DOHH2 (cell line): ENCODE data around the gene SLCO3A1.

ENCODE experiments used
- H3F3A ChIP-seq: fragments of 200-600 bp; sonication (generic), shearing (Covaris generic); 2 replicates; pipeline ENCODE4 v1.6.0; 2016; ENCODE audit warnings: antibody characterized with exemption, mild to moderate bottlenecking; ENCODE audit not compliant: control insufficient read depth, insufficient read depth
- H3K27ac ChIP-seq: fragments of 200-600 bp; sonication (generic); 2 replicates; pipeline ENCODE4 v1.5.1; 2014; ENCODE audit warnings: low read depth, mild to moderate bottlenecking, low read length, moderate library complexity
- H3K27me3 ChIP-seq: fragments of 200-600 bp; sonication (generic); 2 replicates; pipeline ENCODE4 v1.6.1; 2014; ENCODE audit warnings: mild to moderate bottlenecking, low read length, mixed read lengths; ENCODE audit not compliant: control insufficient read depth
- H3K36me3 ChIP-seq: fragments of 200-600 bp; sonication (generic); 2 replicates; pipeline ENCODE4 v1.6.1; 2014; ENCODE audit warnings: mild to moderate bottlenecking, low read length, moderate library complexity, mixed read lengths; ENCODE audit not compliant: control insufficient read depth
- H3K4me1 ChIP-seq: fragments of 200-600 bp; sonication (generic); 2 replicates; pipeline ENCODE4 v1.6.1; 2014; ENCODE audit warnings: mild to moderate bottlenecking, low read length, mixed read lengths; ENCODE audit not compliant: control insufficient read depth
- H3K4me2 ChIP-seq: fragments of 200-600 bp; sonication (generic); 2 replicates; pipeline ENCODE4 v1.6.0; 2014; ENCODE audit warnings: mild to moderate bottlenecking, low read length, moderate library complexity
- H3K4me3 ChIP-seq: fragments of 200-600 bp; sonication (generic); 2 replicates; pipeline ENCODE4 v1.5.1; 2014; ENCODE audit warnings: mild to moderate bottlenecking, low read length, mixed read lengths
- H3K79me2 ChIP-seq: fragments of 200-600 bp; sonication (generic); 2 replicates; pipeline ENCODE4 v1.6.1; 2014; ENCODE audit warnings: mild to moderate bottlenecking, low read length, mixed read lengths; ENCODE audit not compliant: control insufficient read depth
- H3K9me2 ChIP-seq: fragments of 200-600 bp; sonication (generic); replicated peaks from 2 replicates; pipeline ENCODE4 v1.6.1; 2014; ENCODE audit warnings: mild to moderate bottlenecking, low read length, mixed read lengths; ENCODE audit not compliant: control insufficient read depth
- H3K9me3 ChIP-seq: fragments of 200-600 bp; sonication (generic); 2 replicates; pipeline ENCODE4 v1.6.1; 2014; ENCODE audit warnings: antibody characterized with exemption, low read length, mixed read lengths; ENCODE audit not compliant: control insufficient read depth, insufficient read depth
- H4K20me1 ChIP-seq: fragments of 200-600 bp; sonication (generic); 2 replicates; pipeline ENCODE4 v1.6.0; 2014; ENCODE audit warnings: low read depth, mild to moderate bottlenecking, antibody characterized with exemption, low read length, moderate library complexity; ENCODE audit not compliant: control insufficient read depth, insufficient read depth
- EZH2phosphoT487 ChIP-seq: fragments of 200-600 bp; sonication (generic); IDR thresholded peaks from 2 replicates; pipeline ENCODE4 v1.6.1; 2017; ENCODE audit warnings: borderline replicate concordance, mild to moderate bottlenecking, antibody characterized with exemption, low read length, moderate library complexity, mixed read lengths
- TF ChIP-seq, protein P1 (sequence below): fragments of 200-600 bp; sonication (generic); IDR thresholded peaks from one replicate; pipeline ENCODE4 v1.5.1; 2014; ENCODE audit warnings: antibody characterized with exemption, mild to moderate bottlenecking, low read depth, low read length; ENCODE audit not compliant: poor library complexity, severe bottlenecking

SLCO3A1 gene

GRCh38 chr15:91861223-91861622 lies 7.7 kb downstream of the SLCO3A1 start:
- no peaks in the 10 kb centered on the region for H3K9me2 ChIP-seq
- peaks cover 92% of the 10 kb centered on the region for H3K4me1 ChIP-seq
- H3F3A ChIP-seq, result peaks cover 23% of the 10 kb centered on the region
- peaks cover 5% of the 10 kb centered on the region for H3K36me3 ChIP-seq
- H3K4me2 ChIP-seq, result peak overlapping the region; percentile 37
- TF ChIP-seq, protein P1, sequence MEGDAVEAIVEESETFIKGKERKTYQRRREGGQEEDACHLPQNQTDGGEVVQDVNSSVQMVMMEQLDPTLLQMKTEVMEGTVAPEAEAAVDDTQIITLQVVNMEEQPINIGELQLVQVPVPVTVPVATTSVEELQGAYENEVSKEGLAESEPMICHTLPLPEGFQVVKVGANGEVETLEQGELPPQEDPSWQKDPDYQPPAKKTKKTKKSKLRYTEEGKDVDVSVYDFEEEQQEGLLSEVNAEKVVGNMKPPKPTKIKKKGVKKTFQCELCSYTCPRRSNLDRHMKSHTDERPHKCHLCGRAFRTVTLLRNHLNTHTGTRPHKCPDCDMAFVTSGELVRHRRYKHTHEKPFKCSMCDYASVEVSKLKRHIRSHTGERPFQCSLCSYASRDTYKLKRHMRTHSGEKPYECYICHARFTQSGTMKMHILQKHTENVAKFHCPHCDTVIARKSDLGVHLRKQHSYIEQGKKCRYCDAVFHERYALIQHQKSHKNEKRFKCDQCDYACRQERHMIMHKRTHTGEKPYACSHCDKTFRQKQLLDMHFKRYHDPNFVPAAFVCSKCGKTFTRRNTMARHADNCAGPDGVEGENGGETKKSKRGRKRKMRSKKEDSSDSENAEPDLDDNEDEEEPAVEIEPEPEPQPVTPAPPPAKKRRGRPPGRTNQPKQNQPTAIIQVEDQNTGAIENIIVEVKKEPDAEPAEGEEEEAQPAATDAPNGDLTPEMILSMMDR, result no peak
- TF ChIP-seq EZH2phosphoT487, result no peak
- peak overlapping the region; percentile 8 for H3K4me3 ChIP-seq
- no peaks in the 10 kb centered on the region for H3K27me3 ChIP-seq
- H3K27ac ChIP-seq, result no peak overlapping the region
- peaks cover 79% of the 10 kb centered on the region for H3K79me2 ChIP-seq
- H4K20me1 ChIP-seq, result peaks cover 55% of the 10 kb centered on the region
- H3K9me3 ChIP-seq, result no peaks in the 10 kb centered on the region

GRCh38 chr15:91862891-91863504 lies 9.5 kb downstream of the SLCO3A1 start:
- Histone ChIP-seq H3K79me2 (peaks cover 83% of the 10 kb centered on the region), H3K4me3 (no peak overlapping the region; the same call in 1 of the 2 replicates), H3K27ac (no peak overlapping the region), H3K9me2 (no peaks in the 10 kb centered on the region), H3K4me1 (peaks cover 80% of the 10 kb centered on the region), H3F3A (peaks cover 5% of the 10 kb centered on the region), H4K20me1 (peaks cover 49% of the 10 kb centered on the region), H3K36me3 (peaks cover 5% of the 10 kb centered on the region), H3K4me2 (peak overlapping the region; percentile 54), H3K27me3 (no peaks in the 10 kb centered on the region), H3K9me3 (no peaks in the 10 kb centered on the region)
- TF ChIP-seq EZH2phosphoT487, result no peak
- TF ChIP-seq, protein P1, result no peak

GRCh38 chr15:91863621-91864255 lies 10.2 kb downstream of the SLCO3A1 start:
- Histone ChIP-seq H3K4me1 (peaks cover 73% of the 10 kb centered on the region), H3F3A (no peaks in the 10 kb centered on the region), H3K4me3 (peak overlapping the region; percentile 20; the same call in 1 of the 2 replicates), H3K27ac (no peak overlapping the region), H3K36me3 (peaks cover 5% of the 10 kb centered on the region), H3K79me2 (peaks cover 82% of the 10 kb centered on the region), H3K4me2 (peak overlapping the region; percentile 54), H3K9me3 (no peaks in the 10 kb centered on the region), H4K20me1 (peaks cover 46% of the 10 kb centered on the region), H3K9me2 (no peaks in the 10 kb centered on the region), H3K27me3 (no peaks in the 10 kb centered on the region)
- no peak for TF ChIP-seq EZH2phosphoT487
- TF ChIP-seq, protein P1, result no peak
